GM18498 (cell line): ENCODE results near the gene ITPR2.
"Not testable (repeated sequence)": the region's sequence is repeated elsewhere in the genome, so short reads cannot be mapped to it uniquely, and the experiment has no call there.

Source experiments
- ATAC-seq: cut with Tn5 transposase; IDR thresholded peaks from one replicate; pipeline ENCODE4 v1.9.1; 2021; ENCODE audit warnings: mild to moderate bottlenecking, moderate library complexity; ENCODE audit not compliant: unreplicated experiment

The ITPR2 gene

DNA sequence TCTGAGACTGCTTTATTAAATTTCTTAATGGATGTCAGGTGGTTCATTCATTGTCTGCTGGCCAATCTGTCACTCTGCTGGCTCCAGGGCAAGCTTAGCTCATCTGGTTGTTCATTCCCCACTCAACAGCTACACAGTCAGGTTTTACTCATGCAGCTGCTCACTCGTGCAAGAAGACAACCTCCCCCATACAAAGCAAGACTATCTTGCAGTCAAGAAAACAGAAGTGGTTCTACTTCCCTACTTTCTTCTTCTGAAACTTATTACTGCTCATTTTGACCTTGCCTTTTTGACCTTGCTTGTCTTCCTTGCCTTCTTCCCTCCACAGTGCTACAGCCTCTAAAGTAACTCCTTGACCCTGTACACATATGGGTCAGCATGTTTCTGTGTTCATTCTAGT lies 359.7 kb downstream of the ITPR2 start:
- peak; percentile 92 for ATAC-seq

DNA sequence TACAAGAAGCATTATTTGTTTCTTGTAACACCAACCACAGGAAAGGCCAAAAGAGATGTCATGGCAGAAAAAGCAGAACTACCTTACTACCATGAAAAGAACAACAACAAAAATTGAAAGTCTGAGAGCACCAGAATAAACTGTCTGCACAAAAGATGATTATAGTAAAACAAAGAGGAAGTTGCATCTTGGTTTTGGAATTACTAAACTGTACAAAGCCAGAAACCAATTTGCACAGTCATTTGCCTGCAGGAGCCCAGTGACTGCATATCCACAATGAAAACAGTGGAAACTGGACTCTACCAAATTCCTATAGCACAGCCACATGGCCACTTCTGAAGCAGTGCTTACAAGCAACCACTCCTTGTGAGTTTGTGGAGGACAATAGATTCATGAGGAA lies 361.4 kb downstream of the ITPR2 start:
- peak; percentile 78 for ATAC-seq

DNA sequence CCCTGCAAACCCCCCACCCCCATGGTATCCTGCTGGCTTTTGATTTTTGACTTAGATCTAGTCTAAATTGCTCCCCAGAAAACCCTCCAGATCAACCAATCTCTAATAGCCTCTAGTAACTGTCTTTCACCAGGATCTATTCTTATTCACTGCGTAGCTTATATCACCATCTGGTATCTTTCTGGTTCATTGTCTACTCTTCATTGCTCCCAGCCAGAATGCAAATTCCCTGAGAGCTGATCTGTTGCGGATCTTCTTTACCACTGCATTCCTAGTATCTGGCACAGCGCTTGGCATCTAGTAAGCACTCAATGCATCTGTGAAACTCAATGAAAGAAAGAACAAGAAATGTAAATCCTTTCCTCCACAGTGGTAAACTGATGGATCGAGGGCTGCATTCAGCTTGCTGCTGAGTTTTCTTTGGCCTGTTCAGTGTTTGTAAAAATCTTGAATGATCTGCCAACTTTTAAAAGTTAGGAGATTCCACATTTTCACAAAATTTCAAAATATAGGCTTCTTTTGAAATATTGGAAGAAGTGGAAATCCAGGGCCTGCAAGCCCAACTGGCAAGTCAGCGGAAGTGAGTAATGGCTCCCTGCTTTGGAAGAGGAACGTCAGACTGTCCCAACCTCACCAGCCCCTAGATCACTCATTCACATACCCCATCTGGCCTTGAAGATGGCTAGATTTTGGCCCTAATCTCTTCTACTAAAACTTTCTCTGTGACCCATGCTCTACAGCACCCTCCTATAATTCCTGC lies 363.4 kb downstream of the ITPR2 start:
- ATAC-seq: no peak

DNA sequence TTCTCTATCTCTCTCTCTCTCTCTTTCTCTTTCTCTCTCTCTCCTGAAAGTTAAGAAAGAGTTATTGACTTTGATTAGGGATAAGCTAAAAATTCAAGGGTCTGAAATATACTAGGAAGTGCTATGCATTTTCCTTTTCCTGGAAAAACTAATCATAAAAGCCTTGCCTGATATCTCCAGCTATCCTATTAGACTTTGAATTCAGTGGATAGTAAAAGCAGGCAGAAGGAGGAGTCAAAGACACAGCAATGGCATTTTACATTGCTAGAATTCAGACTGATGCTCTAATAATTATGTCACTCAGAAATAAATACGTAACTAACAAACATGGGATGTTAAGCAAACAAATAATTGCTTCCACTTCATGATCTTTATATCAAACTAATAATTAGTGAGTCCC lies 365.6 kb downstream of the ITPR2 start:
- ATAC-seq: no peak

DNA sequence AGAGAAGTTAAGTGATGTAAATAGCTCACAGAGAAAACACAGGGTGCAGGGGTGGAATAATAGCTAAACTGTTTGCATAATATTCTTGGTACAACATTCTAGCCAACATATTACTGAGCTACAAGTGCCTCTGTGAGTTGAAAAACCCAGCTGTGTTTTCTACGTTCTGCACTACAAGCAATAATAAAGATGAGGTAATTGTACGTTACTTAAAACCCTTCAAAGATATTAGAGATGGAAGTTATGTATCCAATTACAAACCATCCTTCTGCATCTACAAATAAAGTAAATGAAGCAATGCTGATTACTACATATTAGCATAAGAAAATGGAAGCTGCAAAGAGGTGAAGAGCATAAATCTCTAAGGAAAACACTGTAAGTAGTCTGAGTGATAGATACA lies 366.3 kb downstream of the ITPR2 start:
- ATAC-seq: no peak

DNA sequence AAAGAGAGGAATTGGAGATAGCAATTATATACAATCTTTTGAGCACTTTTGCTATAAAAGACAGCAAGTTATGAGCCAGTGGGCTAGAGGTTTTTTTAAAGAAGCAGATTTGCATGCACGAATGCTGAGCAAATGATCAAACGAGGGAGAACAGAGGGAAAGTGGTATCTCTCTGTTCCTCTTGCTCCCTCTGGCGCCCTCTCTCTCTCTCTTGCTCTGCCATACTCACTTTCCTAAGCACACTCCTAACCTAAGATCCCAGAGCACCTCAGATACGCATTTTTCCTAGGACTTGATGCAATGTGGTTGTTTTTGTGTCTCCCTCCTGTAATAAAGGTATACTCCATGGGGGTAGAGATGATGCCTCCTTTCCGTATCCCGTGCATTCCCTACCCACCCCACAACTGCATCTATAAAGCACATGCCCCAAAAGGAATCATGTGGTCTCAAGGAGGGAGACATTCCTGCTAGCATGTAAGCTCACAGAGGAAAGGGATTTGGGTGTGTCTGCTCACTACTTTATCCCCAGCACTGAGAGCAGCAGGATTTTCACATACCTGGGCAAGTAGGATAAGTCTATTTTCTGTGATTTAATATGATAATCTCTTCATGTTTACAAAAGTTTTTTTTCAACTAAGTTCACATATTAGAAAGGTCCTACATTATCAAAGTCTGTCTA lies 367.4 kb downstream of the ITPR2 start:
- no peak for ATAC-seq

DNA sequence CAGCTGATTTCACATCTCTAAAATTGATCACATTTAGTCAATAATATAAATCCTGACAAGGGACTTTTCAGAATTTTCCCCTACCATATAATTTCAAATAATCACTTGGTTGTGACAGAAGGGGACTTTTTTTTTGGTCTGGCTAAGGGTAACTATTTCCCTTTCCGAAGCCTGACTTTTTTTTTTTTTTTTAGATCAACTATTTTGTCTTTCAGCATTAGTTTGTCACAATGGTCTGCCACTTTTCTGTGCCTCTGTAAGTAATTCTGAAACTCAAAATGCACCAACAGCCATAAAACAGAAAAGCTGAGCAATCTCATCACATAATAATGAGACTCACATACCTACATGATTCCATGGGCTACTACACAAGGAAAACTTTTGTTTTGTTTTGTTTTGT lies 371.2 kb downstream of the ITPR2 start:
- no peak for ATAC-seq

GRCh38 chr12:26460361-26460760 lies 372.6 kb downstream of the ITPR2 start:
- no peak for ATAC-seq

GRCh38 chr12:26455936-26456574 lies 376.9 kb downstream of the ITPR2 start:
- ATAC-seq: no peak

- no peak for ATAC-seq
Measured at GRCh38 chr12:26453246-26453645, 379.7 kb downstream of the ITPR2 start.

GRCh38 chr12:26452511-26452910 lies 380.5 kb downstream of the ITPR2 start:
- no peak for ATAC-seq

GRCh38 chr12:26451763-26452162 lies 381.2 kb downstream of the ITPR2 start:
- no peak for ATAC-seq

DNA sequence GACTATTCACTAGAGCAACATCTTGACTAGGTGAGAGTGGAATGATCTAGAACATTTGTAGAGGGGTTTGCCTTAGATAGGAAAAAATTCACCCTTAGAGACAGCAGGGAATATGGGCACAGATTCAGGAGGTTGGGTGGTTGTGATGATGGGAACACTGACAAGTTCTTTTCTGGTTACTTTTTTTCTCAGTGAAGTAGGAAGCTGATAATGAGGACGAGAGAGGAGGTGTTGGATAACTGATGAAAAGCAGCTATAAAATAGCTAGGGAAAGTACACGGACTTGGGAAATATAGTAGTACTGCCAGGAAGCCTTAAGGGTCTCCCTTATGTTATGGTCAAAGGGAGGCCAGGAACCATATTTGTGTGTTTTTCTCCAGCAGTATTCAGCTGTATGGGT lies 387.1 kb downstream of the ITPR2 start:
- ATAC-seq: no peak

GRCh38 chr12:26443309-26443708 lies 389.7 kb downstream of the ITPR2 start:
- ATAC-seq: no peak

- ATAC-seq: no peak
Measured at GRCh38 chr12:26441434-26441833, 391.6 kb downstream of the ITPR2 start.

- ATAC-seq: no peak
Measured at GRCh38 chr12:26435069-26435404, 398.0 kb downstream of the ITPR2 start.

- no peak for ATAC-seq
Measured at GRCh38 chr12:26434299-26435068, 398.5 kb downstream of the ITPR2 start.

DNA sequence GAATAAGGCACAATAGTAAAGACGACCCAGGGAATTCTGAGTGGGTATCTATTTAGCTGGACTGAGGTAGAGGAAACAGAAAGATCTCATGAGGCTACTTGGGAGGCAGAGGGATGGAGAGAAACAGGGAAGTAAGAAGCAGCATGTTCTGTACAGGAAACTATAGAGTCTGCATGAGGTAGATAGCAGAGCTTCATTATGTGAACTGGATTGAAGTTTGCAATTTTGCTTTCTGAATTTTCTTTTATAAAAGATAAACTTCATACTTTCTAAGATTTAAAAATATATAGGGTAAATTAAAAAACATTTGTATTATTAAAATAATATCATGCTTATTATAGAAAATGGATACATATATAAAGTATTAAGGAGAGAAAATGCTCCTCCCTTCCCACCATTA lies 399.3 kb downstream of the ITPR2 start:
- not testable (repeated sequence) for ATAC-seq

GRCh38 chr12:26431211-26431610 lies 401.8 kb downstream of the ITPR2 start:
- no peak for ATAC-seq

GRCh38 chr12:26430596-26430995 lies 402.4 kb downstream of the ITPR2 start:
- not testable (repeated sequence) for ATAC-seq

DNA sequence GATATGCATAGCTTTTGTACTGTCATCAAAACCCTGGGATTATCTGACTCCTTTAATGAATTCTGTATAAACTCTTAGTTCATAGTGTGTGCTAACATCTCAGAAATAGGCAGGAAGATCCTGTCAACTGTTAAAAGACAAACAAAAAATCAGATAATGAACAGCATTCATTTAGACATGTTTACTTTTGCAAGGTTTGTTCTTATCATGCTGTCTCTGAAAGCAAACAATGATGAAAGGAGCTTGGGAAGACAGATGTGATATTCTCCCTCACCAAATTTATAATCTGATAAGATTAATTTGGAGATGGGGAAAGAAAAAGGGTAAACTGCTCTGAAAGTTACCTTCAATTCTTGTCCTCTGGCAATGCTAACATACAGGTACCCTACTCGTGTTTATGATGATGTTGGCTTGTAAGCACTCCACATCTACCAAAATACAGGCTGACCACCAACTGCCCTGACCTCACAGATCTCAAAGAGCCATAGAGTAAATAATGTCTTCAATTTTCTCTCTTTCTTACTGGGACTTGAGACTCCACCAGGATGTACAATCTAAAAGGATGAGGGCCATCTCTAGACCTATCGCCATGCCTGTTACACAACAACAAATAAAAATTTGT lies 403.8 kb downstream of the ITPR2 start:
- no peak for ATAC-seq
